ENCODE measurements around the gene ELMOD3.
"Not testable (repeated sequence)": the region's sequence is repeated elsewhere in the genome, so short reads cannot be mapped to it uniquely, and the experiment has no call there.

ELMOD3 gene

GRCh38 chr2:85329701-85330100, 24.9 kb upstream of the ELMOD3 start:
- not testable (repeated sequence) for DNase-seq

GRCh38 chr2:85330839-85331636, 23.5 kb upstream of the ELMOD3 start:
- no peak for DNase-seq

DNA sequence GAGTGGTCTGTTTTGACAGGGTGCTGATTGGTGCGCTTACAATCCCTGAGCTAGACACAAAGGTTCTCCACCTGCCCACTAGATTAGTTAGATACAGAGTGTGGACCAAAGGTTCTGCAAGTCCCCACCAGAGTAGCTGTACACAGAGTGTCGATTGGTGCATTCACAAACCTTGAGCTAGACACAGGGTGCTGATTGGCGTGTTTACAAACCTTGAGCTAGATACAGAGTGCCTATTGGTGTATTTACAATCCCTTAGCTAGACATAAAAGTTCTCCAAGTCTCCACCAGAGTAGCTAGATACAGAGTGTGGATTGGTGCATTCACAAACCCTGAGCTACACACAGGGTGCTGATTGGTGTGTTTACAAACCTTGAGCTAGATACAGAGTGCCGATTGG, 20.7 kb upstream of the ELMOD3 start:
- not testable (repeated sequence) for DNase-seq

DNA sequence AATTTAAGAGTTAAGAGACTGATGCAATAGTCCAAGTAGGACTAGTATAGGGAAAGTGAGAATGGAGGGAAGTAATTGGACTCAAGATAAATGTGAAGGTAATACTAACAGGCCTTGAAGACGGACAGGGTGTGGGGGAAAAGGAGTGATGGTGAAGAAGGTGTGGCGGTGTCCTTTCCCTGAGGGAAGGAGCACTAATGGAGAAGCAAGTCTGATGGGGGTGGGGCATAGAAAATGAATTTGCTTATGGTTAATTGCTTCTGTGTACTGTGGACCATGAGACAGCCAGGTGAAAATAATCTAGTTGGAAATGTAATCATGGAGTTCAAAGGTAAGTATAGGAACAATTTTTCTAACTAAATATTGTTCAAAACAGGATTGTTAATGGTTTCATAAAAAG, 19.6 kb upstream of the ELMOD3 start:
- DNase-seq, result no peak

DNA sequence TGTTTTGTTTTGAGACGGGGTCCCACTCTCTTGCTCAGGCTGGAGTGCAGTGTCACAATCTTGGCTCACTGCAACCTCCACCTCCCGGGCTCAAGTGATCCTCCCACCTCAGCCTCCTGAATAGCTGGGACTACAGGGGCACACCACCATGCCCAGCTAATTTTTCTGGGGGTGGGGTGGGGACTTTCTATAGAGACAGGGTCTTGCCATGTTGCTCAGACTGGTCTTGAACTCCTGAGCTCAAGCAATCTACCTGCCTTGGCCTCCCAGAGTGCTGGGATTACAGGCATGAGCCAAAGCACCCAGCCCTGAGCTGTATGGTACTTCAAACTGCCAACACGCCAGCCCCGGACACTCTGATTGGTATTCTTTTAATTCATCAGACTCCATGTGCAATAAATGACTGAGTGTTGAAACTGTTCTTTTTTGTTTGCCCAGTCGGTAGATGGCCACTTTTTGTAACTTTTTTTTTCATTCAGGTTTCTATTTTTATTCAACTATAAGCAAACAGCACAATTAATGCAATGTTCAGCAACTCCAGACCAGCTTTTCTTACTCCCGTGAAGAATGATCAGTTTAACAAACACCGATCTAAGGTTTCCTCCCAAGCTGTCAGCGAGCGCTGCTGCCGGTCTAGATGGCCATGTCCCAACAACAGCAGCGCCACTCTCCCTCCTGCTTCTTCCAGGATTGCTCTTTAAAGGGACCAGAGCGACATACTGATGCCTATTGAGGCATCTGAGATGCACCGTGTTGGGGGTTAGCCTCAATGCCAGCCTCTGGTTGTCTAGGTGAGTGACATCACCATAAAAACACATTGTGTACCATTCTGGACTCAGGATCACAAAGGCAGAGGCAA, 14.3 kb upstream of the ELMOD3 start:
- no peak for DNase-seq

GRCh38 chr2:85341269-85342029, 13.1 kb upstream of the ELMOD3 start:
- DNase-seq, result no peak

GRCh38 chr2:85342156-85342555, 12.4 kb upstream of the ELMOD3 start:
- DNase-seq, result no peak

DNA sequence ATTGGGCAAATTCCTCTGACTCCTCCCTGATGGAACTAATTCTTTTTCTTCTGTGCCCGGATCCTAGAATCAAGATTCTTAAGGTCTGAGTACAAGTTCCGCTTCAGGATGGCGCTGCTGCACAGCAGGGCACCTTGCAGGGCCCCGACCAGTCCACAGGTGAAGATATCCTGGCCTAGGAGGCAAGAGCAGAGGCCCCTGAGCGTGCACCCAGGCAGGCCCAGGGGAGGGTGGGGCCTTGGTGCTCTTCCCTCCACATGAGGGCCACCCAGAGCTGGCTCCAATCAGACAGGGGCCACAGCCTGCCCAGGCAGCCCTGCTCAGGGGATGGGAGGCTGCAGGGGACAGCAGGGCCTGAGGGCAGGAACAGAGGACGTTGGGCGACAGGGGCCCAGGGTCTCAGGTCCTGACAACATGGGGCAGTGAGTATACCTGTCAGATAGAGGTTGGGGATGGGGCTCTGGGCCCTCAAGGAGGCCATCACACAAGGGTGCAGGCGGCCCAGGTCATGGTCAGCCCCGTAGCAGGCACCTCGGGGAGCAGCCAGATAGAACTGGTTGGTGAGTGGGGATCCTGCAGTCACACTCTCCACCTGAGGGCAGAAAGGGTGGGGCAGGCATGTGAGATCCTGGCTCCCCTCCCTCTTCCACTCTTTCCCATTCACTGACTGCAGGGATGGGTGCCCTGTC, 11.2 kb upstream of the ELMOD3 start:
- DNase-seq, result not testable (repeated sequence)

DNA sequence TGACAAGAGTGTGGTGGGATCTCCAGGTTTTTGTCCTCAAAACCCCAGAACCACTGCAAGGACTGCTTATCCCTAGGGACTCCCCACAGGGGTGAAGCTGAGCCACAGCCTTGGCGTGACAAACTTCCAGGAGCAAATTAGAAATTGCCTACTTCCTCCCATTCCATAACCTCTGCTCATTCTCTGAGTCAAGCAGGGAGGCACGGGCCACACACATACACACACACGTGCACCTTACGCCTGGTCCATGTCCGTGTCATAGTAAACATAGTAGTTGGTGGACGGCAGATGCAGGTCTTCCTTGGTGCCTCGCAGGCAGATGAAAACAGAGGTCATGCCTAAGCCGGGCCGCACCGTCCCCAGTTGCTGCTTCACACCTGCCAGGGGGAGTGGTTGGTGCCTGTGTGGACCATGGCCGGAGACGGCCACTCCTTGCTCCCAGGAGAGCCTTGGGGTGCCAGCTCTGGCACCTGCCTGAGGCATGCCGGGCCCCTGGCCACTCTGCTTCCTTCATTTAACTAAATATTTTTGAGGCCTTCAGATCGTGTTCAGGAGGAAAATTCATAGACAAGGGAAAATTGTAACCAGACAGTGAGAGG, 10.1 kb upstream of the ELMOD3 start:
- DNase-seq, result no peak

GRCh38 chr2:85347599-85347998, 7.0 kb upstream of the ELMOD3 start:
- DNase-seq, result no peak

DNA sequence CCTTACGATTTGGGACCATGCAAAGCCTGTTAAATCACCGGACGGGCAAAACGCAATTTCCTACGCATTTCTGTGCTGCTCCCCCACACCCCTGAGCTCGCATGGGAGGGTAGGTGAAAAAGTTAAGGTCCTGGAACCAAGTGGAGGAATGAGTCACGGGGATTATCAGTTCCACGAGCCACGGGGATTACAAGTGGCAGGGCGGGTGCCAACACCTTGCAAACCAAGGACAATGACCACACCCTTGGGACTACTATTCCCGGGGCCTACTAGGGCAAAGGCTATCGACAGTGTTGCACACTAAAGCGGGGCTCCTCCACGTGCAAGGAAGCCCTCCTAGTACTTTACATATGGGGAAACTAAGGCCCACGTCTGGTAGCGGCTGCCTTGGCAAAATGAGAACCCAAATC, 688 bp upstream of the ELMOD3 start:
- DNase-seq, result peak; percentile 0

DNA sequence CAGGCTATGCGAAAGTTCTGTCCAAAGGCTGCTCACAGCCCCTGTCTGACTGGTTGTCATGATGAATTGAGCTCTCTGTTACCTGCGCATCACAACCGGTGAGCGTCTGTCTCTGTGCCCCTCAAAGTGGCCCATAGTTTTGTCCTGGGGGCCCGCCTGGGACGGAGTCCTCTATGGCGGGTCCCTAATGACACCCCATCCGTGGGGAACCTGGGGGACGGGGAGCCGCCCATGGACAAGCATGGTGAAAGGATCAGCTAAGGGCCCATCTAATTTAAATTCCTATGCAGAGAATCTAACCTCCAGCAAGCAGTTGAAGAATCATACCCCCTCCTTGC, 473 bp downstream of the ELMOD3 start:
- DNase-seq, result no peak

GRCh38 chr2:85355521-85355920, 952 bp downstream of the ELMOD3 start:
- DNase-seq, result no peak

DNA sequence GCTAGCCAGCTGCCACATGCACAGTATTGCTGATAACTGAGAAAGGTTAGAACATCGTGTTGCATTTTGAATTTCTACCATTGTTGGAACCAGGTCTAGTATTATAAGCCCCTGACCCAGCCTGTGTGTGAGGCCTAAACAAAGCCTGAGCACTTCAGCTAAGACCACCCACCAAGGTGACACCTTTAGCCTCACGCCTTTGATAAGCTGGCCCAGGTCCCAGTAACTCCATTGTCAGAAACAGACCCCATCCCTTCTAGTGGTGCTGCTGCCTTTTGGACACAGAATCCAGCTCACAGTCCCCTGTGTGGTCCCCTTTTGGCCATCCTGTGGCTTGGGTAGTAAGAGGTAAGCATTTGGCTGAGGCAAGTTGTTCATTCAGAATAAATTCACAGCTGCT, 1.6 kb downstream of the ELMOD3 start:
- no peak for DNase-seq

DNA sequence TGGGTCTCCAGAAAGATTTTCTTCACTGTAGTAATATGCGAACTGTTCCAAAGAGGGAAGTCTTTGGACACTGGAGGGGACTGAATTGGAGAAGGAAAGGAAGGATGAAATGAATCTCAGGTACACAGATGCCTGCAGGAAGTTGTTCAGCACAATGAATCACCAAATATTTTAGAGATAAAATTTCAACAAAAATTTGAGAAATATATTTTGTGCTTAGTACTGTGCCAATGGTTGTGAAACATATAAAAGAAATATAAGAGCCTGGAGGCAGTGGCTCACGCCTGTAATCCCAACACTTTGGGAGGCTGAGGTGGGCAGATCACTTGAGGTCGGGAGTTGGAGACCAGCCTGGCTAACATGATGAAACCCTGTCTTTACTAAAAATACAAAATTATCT, 3.2 kb downstream of the ELMOD3 start:
- DNase-seq, result no peak

- not testable (repeated sequence) for DNase-seq
Observed at GRCh38 chr2:85362653-85363387, 8.3 kb downstream of the ELMOD3 start.

- no peak for DNase-seq
Observed at GRCh38 chr2:85367180-85367579, 12.6 kb downstream of the ELMOD3 start.

- DNase-seq, result no peak
Observed at GRCh38 chr2:85368921-85369320, 14.4 kb downstream of the ELMOD3 start.

DNA sequence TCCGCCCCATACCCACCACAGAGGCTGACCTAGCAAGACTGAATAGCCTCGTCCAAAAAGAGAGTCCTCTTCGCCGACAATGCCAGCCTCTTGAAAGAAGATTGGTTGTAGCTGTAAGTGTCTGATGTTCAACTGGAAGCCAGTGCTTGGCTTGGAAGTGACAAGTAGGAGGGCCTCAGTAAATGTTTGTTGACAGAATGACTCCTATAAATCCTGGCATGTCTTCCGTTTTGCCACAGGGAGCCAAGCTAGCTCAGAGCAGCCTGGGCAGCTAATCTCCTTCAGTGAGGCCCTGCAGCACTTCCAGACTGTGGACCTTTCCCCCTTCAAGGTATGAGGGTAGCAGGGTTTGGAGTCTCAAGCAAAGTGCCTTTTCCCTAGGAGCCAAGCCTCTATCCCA, 14.9 kb downstream of the ELMOD3 start:
- no peak for DNase-seq

DNA sequence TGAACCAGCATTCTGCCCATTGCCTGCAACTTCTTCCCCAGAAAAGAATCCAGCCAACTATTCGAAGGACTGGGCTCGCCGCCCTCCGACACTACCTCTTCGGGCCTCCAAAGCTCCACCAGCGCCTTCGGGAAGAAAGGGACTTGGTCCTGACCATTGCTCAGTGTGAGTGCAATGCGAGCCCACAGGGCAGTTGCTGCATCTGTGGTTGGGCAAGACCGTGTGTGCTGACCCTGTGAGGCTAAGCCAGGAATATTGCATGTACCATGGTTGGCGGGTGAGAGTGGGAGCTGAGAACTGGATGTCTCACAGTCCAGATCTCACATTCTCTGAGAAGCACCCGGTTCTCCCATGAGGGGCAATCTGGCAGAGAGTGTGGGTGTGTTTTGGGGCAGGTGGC, 16.5 kb downstream of the ELMOD3 start:
- no peak for DNase-seq

GRCh38 chr2:85376291-85377065, 21.9 kb downstream of the ELMOD3 start:
- no peak for DNase-seq

All from NCI-H1436 (cell line).